ENCODE measurements around the gene RPL39L. TPM values are rescaled to one million over a fixed set of nuclear protein-coding genes. Genes with fewer than 3 reads are reported as not detected.

RPL39L gene
- total RNA-seq, 1 experiment from 2014 or later = 62.9 TPM

GRCh38 chr3:187125319-187126031, 13.8 kb downstream of the RPL39L start:
- Histone ChIP-seq H3K27me3 (ENCODE audit: control insufficient read depth, insufficient read depth, low read length) (no peaks in the 10 kb centered on the region), H3K36me3 (replicated peaks; ENCODE audit: control insufficient read depth, insufficient read depth, low read length) (peaks cover 1% of the 10 kb centered on the region), H3K4me3 (ENCODE audit: insufficient read depth, low read depth, low read length) (no peak overlapping the region)
- no peak for DNase-seq

- DNase-seq = no peak
- H3K36me3 ChIP-seq (replicated peaks; ENCODE audit: control insufficient read depth, insufficient read depth, low read length) = peaks cover 1% of the 10 kb centered on the region
Observed at GRCh38 chr3:187122261-187122660, 17.0 kb downstream of the RPL39L start.

GRCh38 chr3:187120326-187120725, 19.0 kb downstream of the RPL39L start:
- DNase-seq = no peak
- Histone ChIP-seq H3K36me3 (replicated peaks; ENCODE audit: control insufficient read depth, insufficient read depth, low read length) (peaks cover 1% of the 10 kb centered on the region), H3K4me3 (ENCODE audit: insufficient read depth, low read depth, low read length) (no peak overlapping the region), H3K27me3 (ENCODE audit: control insufficient read depth, insufficient read depth, low read length) (no peaks in the 10 kb centered on the region)

More at GRCh38 chr3:187122261-187122660, 17.0 kb downstream of the RPL39L start:
- no peaks in the 10 kb centered on the region for H3K27me3 ChIP-seq (ENCODE audit: control insufficient read depth, insufficient read depth, low read length)
- no peak overlapping the region for H3K4me3 ChIP-seq (ENCODE audit: insufficient read depth, low read depth, low read length)

- no peak for DNase-seq
- Histone ChIP-seq H3K36me3 (replicated peaks; ENCODE audit: control insufficient read depth, insufficient read depth, low read length) (no peaks in the 10 kb centered on the region), H3K27me3 (ENCODE audit: control insufficient read depth, insufficient read depth, low read length) (no peaks in the 10 kb centered on the region), H3K4me3 (ENCODE audit: insufficient read depth, low read depth, low read length) (no peak overlapping the region)
Observed at GRCh38 chr3:187114511-187114910, 24.8 kb downstream of the RPL39L start.

GRCh38 chr3:187112934-187113793, 26.1 kb downstream of the RPL39L start:
- H3K36me3 ChIP-seq (replicated peaks; ENCODE audit: control insufficient read depth, insufficient read depth, low read length) = no peaks in the 10 kb centered on the region
- DNase-seq = no peak

GRCh38 chr3:187110156-187110555, 29.1 kb downstream of the RPL39L start:
- H3K36me3 ChIP-seq (replicated peaks; ENCODE audit: control insufficient read depth, insufficient read depth, low read length) = no peaks in the 10 kb centered on the region
- no peak overlapping the region for H3K4me3 ChIP-seq (ENCODE audit: insufficient read depth, low read depth, low read length)
- no peak for DNase-seq
- no peaks in the 10 kb centered on the region for H3K27me3 ChIP-seq (ENCODE audit: control insufficient read depth, insufficient read depth, low read length)

More at GRCh38 chr3:187112934-187113793, 26.1 kb downstream of the RPL39L start:
- Histone ChIP-seq H3K4me3 (ENCODE audit: insufficient read depth, low read depth, low read length) (no peak overlapping the region), H3K27me3 (ENCODE audit: control insufficient read depth, insufficient read depth, low read length) (no peaks in the 10 kb centered on the region)

GRCh38 chr3:187107989-187108388, 31.3 kb downstream of the RPL39L start:
- H3K36me3 ChIP-seq (replicated peaks; ENCODE audit: control insufficient read depth, insufficient read depth, low read length) = no peaks in the 10 kb centered on the region
- H3K4me3 ChIP-seq (ENCODE audit: insufficient read depth, low read depth, low read length) = no peak overlapping the region
- no peaks in the 10 kb centered on the region for H3K27me3 ChIP-seq (ENCODE audit: control insufficient read depth, insufficient read depth, low read length)
- DNase-seq = no peak

GRCh38 chr3:187105700-187106099, 33.6 kb downstream of the RPL39L start:
- Histone ChIP-seq H3K27me3 (ENCODE audit: control insufficient read depth, insufficient read depth, low read length) (no peaks in the 10 kb centered on the region), H3K36me3 (replicated peaks; ENCODE audit: control insufficient read depth, insufficient read depth, low read length) (no peaks in the 10 kb centered on the region), H3K4me3 (ENCODE audit: insufficient read depth, low read depth, low read length) (no peak overlapping the region)
- DNase-seq = no peak

- Histone ChIP-seq H3K4me3 (ENCODE audit: insufficient read depth, low read depth, low read length) (no peak overlapping the region), H3K27me3 (ENCODE audit: control insufficient read depth, insufficient read depth, low read length) (no peaks in the 10 kb centered on the region), H3K36me3 (replicated peaks; ENCODE audit: control insufficient read depth, insufficient read depth, low read length) (no peaks in the 10 kb centered on the region)
- DNase-seq = no peak
Observed at GRCh38 chr3:187104933-187105332, 34.4 kb downstream of the RPL39L start.

GRCh38 chr3:187104342-187104741, 35.0 kb downstream of the RPL39L start:
- Histone ChIP-seq H3K27me3 (ENCODE audit: control insufficient read depth, insufficient read depth, low read length) (no peaks in the 10 kb centered on the region), H3K4me3 (ENCODE audit: insufficient read depth, low read depth, low read length) (no peak overlapping the region), H3K36me3 (replicated peaks; ENCODE audit: control insufficient read depth, insufficient read depth, low read length) (no peaks in the 10 kb centered on the region)
- DNase-seq = no peak

- H3K4me3 ChIP-seq (ENCODE audit: insufficient read depth, low read depth, low read length) = no peak overlapping the region
- no peaks in the 10 kb centered on the region for H3K27me3 ChIP-seq (ENCODE audit: control insufficient read depth, insufficient read depth, low read length)
- DNase-seq = no peak
- H3K36me3 ChIP-seq (replicated peaks; ENCODE audit: control insufficient read depth, insufficient read depth, low read length) = no peaks in the 10 kb centered on the region
Observed at GRCh38 chr3:187103251-187103650, 36.0 kb downstream of the RPL39L start.

- no peak overlapping the region for H3K4me3 ChIP-seq (ENCODE audit: insufficient read depth, low read depth, low read length)
- no peak for DNase-seq
- no peaks in the 10 kb centered on the region for H3K36me3 ChIP-seq (replicated peaks; ENCODE audit: control insufficient read depth, insufficient read depth, low read length)
- H3K27me3 ChIP-seq (ENCODE audit: control insufficient read depth, insufficient read depth, low read length) = no peaks in the 10 kb centered on the region
Observed at GRCh38 chr3:187102073-187102634, 37.1 kb downstream of the RPL39L start.

- DNase-seq = no peak
- Histone ChIP-seq H3K27me3 (ENCODE audit: control insufficient read depth, insufficient read depth, low read length) (no peaks in the 10 kb centered on the region), H3K4me3 (ENCODE audit: insufficient read depth, low read depth, low read length) (no peak overlapping the region), H3K36me3 (replicated peaks; ENCODE audit: control insufficient read depth, insufficient read depth, low read length) (no peaks in the 10 kb centered on the region)
Observed at GRCh38 chr3:187101184-187102072, 37.9 kb downstream of the RPL39L start.

- no peak for DNase-seq
- Histone ChIP-seq H3K36me3 (replicated peaks; ENCODE audit: control insufficient read depth, insufficient read depth, low read length) (no peaks in the 10 kb centered on the region), H3K4me3 (ENCODE audit: insufficient read depth, low read depth, low read length) (no peak overlapping the region), H3K27me3 (ENCODE audit: control insufficient read depth, insufficient read depth, low read length) (no peaks in the 10 kb centered on the region)
Observed at GRCh38 chr3:187098923-187099512, 40.3 kb downstream of the RPL39L start.
